Stromal cell of bone marrow (primary cell): ENCODE results near the gene RTL3.
"Not testable (repeated sequence)": the region's sequence is repeated elsewhere in the genome, so short reads cannot be mapped to it uniquely, and the experiment has no call there.

ENCODE experiments used
- DNase-seq: peaks from one replicate; pipeline ENCODE4 v3.0.0-alpha.2; 2012; ENCODE audit warnings: low read depth

Gene RTL3

GRCh38 chrX:78658845-78659744, at the start of gene RTL3:
Gene RTL3 (minus strand): TSS chrX:78659328. CDS start chrX:78658420, 908 bp downstream.
- peak; percentile 75 for DNase-seq

- DNase-seq = no peak
Observed at GRCh38 chrX:78708816-78709215, 49.7 kb upstream of the RTL3 start.

GRCh38 chrX:78708262-78708661, 49.1 kb upstream of the RTL3 start:
- DNase-seq = peak; percentile 18

GRCh38 chrX:78706071-78706470, 46.9 kb upstream of the RTL3 start:
- DNase-seq = no peak

- DNase-seq = no peak
Observed at GRCh38 chrX:78693536-78693935, 34.4 kb upstream of the RTL3 start.

GRCh38 chrX:78693012-78693411, 33.9 kb upstream of the RTL3 start:
- no peak for DNase-seq

- DNase-seq = no peak
Observed at GRCh38 chrX:78687586-78687985, 28.5 kb upstream of the RTL3 start.

- DNase-seq = no peak
Observed at GRCh38 chrX:78673246-78673645, 14.1 kb upstream of the RTL3 start.

- DNase-seq = no peak
Observed at GRCh38 chrX:78665342-78665741, 6.2 kb upstream of the RTL3 start.

GRCh38 chrX:78661836-78662235, 2.7 kb upstream of the RTL3 start:
- no peak for DNase-seq

GRCh38 chrX:78659955-78660354, 827 bp upstream of the RTL3 start:
- no peak for DNase-seq

GRCh38 chrX:78658414-78658813, 714 bp downstream of the RTL3 start:
- no peak for DNase-seq

- no peak for DNase-seq
Observed at GRCh38 chrX:78655642-78656041, 3.5 kb downstream of the RTL3 start.

- peak; percentile 56 for DNase-seq
Observed at GRCh38 chrX:78653118-78653822, 5.9 kb downstream of the RTL3 start.

- peak; percentile 27 for DNase-seq
Observed at GRCh38 chrX:78650906-78651437, 8.2 kb downstream of the RTL3 start.

- no peak for DNase-seq
Observed at GRCh38 chrX:78643874-78644273, 15.3 kb downstream of the RTL3 start.

- DNase-seq = no peak
Observed at GRCh38 chrX:78643096-78643495, 16.0 kb downstream of the RTL3 start.

GRCh38 chrX:78636096-78636495, 23.0 kb downstream of the RTL3 start:
- DNase-seq = not testable (repeated sequence)

- DNase-seq = no peak
Observed at GRCh38 chrX:78624962-78625909, 33.9 kb downstream of the RTL3 start.

GRCh38 chrX:78624426-78624825, 34.7 kb downstream of the RTL3 start:
- DNase-seq = no peak

- no peak for DNase-seq
Observed at GRCh38 chrX:78622831-78623230, 36.3 kb downstream of the RTL3 start.

- peak; percentile 44 for DNase-seq
Observed at GRCh38 chrX:78619834-78620233, 39.3 kb downstream of the RTL3 start.
